GM10266 (cell line): ENCODE results near the gene ITPR3.

Experiments used
- DNase-seq: peaks from one replicate; pipeline ENCODE4 v3.0.0; 2012; ENCODE audit errors: extremely low spot score
- TF ChIP-seq, protein P1 (sequence below): IDR thresholded peaks from 2 replicates; pipeline ENCODE4 v1.5.1; 2012; ENCODE audit warnings: mild to moderate bottlenecking, low read depth; ENCODE audit not compliant: control insufficient read depth, insufficient read depth; ENCODE audit errors: missing control alignments

The ITPR3 gene

DNA sequence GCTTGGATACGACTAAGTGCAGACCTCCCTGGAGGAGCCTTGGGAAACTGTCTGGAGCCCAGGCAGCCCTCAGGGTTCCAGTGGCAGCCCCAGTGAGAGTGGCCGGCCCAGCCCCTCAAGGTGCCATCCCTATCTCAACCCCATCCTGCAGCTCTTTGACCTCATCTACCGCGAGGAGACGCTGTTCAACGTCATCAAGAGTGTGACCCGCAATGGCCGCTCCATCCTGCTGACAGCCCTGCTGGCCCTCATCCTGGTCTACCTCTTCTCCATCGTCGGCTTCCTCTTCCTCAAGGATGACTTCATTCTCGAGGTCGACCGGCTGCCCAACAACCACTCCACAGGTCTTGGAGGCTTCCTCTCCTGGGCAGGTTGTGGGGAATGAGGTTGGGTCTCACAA, 69.6 kb downstream of the ITPR3 start:
- DNase-seq: no peak
- TF ChIP-seq, protein P1, sequence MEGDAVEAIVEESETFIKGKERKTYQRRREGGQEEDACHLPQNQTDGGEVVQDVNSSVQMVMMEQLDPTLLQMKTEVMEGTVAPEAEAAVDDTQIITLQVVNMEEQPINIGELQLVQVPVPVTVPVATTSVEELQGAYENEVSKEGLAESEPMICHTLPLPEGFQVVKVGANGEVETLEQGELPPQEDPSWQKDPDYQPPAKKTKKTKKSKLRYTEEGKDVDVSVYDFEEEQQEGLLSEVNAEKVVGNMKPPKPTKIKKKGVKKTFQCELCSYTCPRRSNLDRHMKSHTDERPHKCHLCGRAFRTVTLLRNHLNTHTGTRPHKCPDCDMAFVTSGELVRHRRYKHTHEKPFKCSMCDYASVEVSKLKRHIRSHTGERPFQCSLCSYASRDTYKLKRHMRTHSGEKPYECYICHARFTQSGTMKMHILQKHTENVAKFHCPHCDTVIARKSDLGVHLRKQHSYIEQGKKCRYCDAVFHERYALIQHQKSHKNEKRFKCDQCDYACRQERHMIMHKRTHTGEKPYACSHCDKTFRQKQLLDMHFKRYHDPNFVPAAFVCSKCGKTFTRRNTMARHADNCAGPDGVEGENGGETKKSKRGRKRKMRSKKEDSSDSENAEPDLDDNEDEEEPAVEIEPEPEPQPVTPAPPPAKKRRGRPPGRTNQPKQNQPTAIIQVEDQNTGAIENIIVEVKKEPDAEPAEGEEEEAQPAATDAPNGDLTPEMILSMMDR: no peak

DNA sequence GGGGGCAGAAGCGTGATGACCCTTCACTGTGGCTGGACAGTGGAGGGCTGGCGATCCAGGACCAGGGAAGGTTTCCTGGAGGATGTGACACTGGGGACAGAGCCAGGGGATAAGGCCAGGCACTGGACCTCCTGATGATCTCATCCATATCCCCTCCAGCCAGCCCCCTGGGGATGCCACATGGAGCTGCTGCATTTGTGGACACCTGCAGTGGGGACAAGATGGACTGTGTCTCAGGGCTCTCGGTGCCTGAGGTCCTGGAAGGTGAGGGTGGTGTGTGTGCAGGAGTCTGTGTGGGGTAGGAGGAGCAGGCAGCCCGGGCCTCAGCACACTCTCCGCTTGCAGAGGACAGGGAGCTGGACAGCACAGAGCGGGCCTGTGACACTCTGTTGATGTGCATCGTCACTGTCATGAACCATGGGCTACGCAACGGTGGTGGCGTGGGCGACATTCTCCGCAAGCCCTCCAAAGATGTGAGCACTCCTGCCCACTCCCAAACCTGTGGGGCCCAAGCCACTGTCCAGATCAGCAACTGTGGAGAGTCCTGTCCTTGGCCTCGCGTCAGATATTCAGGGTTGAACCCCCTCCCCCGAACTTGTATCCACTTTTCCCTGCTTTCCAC, 70.4 kb downstream of the ITPR3 start:
- DNase-seq: no peak
- TF ChIP-seq, protein P1: no peak

DNA sequence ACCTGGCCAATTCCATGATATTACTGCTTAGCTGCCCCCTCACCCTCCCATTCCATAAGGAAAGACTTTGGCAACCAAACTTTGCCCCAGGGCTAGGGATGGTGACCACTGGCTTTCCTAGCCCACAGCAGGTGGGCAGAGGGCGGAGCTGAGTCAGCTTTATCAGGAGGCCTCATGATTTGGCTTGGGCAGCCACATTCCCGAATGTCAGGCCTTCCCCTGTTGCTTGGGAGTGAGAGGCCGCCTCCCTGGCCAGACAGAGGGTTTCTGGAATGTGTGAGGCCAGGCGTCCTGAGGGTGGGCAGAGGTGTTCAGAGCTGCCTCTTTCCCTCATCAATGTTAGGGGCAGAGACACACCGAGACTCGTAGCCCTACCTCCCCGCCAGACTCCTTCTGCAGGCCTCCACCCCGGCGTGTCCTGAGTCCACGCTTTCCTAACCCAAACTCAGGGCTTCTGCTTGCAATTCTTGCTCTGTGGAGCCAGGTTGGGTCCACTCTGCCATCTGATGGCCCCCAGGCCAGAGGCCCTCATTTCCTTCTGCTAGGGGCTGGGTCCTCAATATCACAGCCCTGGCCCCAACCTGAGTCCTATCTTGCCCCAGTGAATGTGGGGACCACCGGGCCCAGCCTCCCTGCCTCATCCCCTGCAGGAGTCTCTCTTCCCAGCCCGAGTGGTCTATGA, 71.1 kb downstream of the ITPR3 start:
- no peak for DNase-seq

DNA sequence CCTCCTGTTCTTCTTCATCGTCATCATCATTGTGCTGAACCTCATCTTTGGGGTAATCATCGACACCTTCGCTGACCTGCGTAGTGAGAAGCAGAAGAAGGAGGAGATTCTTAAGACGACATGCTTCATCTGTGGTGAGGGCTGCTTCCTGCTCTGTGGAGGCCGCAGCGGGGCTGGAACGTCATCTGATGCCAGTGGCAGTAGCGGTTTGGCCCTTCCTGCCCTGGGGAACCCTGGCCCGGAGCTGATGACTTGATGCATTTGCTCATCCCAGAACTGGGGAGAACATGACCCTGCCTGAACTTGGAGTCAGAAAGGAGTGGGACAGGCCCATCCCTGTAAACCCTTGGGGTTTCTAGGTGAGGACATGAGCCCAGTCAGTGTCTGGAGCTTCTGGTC, 71.6 kb downstream of the ITPR3 start:
- TF ChIP-seq, protein P1: no peak
- DNase-seq: peak; percentile 54

More for the DNA sequence above, 71.1 kb downstream of the ITPR3 start:
- TF ChIP-seq, protein P1: no peak

DNA sequence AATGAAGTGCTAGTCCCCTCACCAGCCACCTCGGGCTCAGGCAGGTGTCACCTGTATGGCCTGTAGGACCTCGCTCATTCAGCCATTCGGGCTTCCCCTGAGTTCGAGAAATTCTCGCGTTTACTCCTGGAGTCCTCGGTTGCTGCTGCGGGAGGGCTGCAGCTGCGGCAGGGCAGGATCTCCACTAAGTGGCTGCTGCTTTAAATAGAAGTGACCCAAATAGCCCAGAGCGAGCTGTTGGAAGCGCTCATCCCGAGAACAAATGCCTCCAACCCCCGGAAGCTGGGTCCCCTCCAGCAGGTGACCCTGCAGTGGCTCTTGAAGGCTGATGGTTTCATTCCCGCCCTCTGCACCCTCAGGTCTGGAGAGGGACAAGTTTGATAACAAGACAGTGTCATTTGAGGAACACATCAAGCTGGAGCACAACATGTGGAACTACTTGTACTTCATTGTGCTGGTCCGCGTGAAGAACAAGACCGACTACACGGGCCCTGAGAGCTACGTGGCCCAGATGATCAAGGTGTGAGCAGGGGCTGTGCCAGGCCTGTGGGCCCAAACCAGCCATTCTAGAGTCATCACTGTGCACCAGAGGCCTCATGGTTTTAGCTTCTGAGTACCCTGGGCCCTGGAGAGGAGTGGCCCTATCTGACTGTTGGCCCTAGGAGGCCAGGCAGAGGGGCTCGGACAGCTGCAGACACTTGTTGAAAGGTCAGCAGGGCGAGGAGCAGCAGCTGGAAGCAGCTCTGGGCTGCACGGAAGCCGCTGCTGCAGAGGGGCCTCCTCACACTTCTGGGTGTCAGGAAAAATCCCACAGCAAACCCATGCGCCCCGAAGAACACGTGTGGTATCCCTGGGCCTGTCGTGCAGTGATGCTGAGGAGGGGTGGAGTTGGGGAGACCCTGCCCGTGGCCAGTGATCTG, 72.3 kb downstream of the ITPR3 start:
- TF ChIP-seq, protein P1: no peak
- no peak for DNase-seq

DNA sequence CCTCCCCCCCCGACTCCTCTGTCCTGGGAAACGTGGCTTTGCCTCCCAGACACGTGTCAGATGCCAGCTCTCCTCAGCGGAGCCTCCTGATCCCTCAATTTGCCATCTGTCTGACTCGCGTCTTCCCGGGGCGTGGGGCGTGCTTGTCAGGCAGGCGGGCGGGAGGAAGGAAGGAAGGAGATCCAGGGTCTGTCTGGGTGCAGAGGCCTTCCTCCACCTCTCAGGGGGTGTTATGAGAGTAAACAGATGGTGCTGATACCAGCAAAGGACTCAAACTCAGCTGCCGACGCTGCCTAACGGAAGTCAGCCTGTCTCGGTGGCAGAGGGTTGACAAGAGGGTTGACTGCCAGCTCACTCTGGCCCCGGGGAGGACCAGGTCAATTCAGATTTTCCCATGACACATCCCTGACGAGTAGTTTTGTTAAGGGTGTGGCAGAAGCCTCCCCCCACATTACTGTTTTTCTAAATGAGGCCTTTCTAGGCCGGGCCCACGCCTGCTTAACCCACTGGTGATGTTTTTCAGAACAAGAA, 73.3 kb downstream of the ITPR3 start:
- TF ChIP-seq, protein P1: no peak
- DNase-seq: no peak
